Kidney (tissue), 14 donors: ENCODE data around the gene NUP85. TPM values are rescaled to one million over a fixed set of nuclear protein-coding genes. Genes with fewer than 3 reads are reported as not detected.

Source experiments
- DNase-seq, 5 donors: peaks; one replicate each; pipeline ENCODE4 v3.0.0-alpha.2; 2013 to 2020
- FAIRE-seq: peaks from 2 replicates; lab custom pipeline; 2012; peaks lifted over from hg19 to GRCh38; lab: Jason Lieb, UNC
- H3K27ac ChIP-seq, 2 donors: one replicate each; pipeline ENCODE4 v1.7.0; 2013; ENCODE audit warnings: low read depth in 2 of 2, low read length in 2 of 2, inconsistent platforms in 1 of 2
- H3K27me3 ChIP-seq: one replicate; pipeline ENCODE4 v1.7.1; 2013; ENCODE audit warnings: low read length, inconsistent platforms; ENCODE audit not compliant: control insufficient read depth, insufficient read depth
- H3K36me3 ChIP-seq, 3 donors: one replicate each; pipeline versions ENCODE4 v1.7.0 to v1.7.1; 2013; ENCODE audit warnings: low read length in 3 of 3, control low read depth in 1 of 3, inconsistent platforms in 1 of 3; ENCODE audit not compliant: insufficient read depth in 3 of 3, control insufficient read depth in 2 of 3
- H3K4me1 ChIP-seq, 3 donors: one replicate each; pipeline versions ENCODE4 v1.7.0 to v1.7.1; 2013; ENCODE audit warnings: low read length in 3 of 3, inconsistent platforms in 1 of 3, low read depth in 1 of 3; ENCODE audit not compliant: control insufficient read depth in 2 of 3, insufficient read depth in 2 of 3
- H3K4me3 ChIP-seq, 3 donors: one replicate each; pipeline versions ENCODE4 v1.7.0 to v1.8.1; 2013; ENCODE audit warnings: low read length in 3 of 3, control low read depth in 1 of 3, inconsistent platforms in 1 of 3
- H3K9ac ChIP-seq, 3 donors: one replicate each; pipeline versions ENCODE4 v1.7.0 to v1.7.1; 2013; ENCODE audit warnings: low read length in 3 of 3, control low read depth in 1 of 3, inconsistent platforms in 1 of 3
- H3K9me3 ChIP-seq, 3 donors: one replicate each; pipeline versions ENCODE4 v1.7.0 to v1.7.1; 2013; ENCODE audit warnings: low read length in 3 of 3, control low read depth in 1 of 3, inconsistent platforms in 1 of 3; ENCODE audit not compliant: control insufficient read depth in 2 of 3, insufficient read depth in 1 of 3
- intact Hi-C: fragments of 100-400 bp; cut with DNase I; formaldehyde crosslinking; loops from one replicate; pipeline ENCODE4 v1.11.1; 2022
- polyA plus RNA-seq: library from polyadenylated mRNA; stranded (reverse); fragments of 350-450 nt; fragmentation: Illumina TruSeq; extraction: RNeasy Lipid Tissue Mini Kit (QIAGEN cat#74804); gene quantifications from one replicate; pipeline ENCODE4 v1.2.3, GENCODE V29; 2014; ENCODE audit warnings: low read depth, low replicate concordance; ENCODE audit not compliant: insufficient read depth
- total RNA-seq: library from RNA; stranded (reverse); fragmentation: NEBNext Ultra II Directional; extraction: Animal tissue kit (Norgen Biotek cat#: 25700); gene quantifications from one replicate; pipeline ENCODE4 v1.2.1, GENCODE V29; 2021
- TF ChIP-seq, protein P1 (sequence below): IDR thresholded peaks from 3 replicates; pipeline ENCODE4 v1.5.1; 2012; ENCODE audit warnings: mild to moderate bottlenecking, moderate library complexity, borderline replicate concordance; ENCODE audit not compliant: insufficient read depth; ENCODE audit errors: extremely low read depth
- donor health status: control.
- donor health status: control.
- donor health status: control.
- donor health status: control.
- donor health status: control.
- donor health status: DM: yes; HTN: yes; CAD: no.
- donor health status: Normal renal cell carcinoma (clear cell type).

The NUP85 gene
- total and polyA plus RNA-seq, 2 donors from 2014 or later: 23.9 to 67.1 TPM

DNA sequence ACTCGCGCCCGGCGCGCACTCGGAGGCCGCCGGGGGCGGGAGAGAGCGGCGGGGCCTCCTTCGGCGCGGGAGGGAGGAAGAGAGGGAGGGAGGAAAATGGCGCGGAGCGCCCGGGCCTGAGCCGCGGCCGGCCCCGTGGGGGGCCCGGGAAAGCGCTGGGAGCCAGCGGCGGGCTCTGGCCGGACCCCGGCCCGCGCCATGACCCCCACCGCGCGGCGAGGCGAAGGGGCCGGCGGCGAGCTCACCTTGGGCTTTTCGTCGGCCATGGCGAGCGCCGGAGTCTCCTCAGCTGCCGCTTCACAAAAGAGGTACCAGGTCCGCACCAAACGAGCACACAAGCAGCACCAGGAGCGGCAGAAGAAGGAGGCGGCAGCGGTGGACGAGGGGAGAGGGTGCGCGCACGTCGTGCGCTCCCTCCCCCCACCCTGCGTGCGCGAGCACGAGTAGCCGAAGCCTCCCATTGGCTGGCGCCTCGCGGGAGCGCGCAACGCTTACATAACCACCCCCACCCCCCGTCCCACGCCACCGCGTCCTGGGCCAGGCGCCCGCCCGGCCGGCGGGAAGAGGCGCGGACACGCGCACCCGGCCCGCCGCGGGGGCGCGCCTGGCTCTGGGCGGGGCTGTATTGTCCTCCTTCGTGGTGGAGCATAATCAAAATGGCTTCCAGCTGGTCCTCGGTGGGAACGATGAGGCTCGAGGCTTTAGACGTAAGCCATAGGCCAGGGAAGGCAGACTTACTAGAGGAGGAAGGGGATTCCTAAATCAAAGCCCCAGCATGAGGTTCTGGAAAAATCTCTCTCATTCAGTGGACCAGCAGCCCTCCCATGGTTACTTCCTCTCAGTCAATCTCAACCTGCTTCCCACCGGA is 22.7 kb upstream of the NUP85 start, which contains the start of gene SUMO2:
Gene SUMO2 (minus strand): TSS at position 391 of the 868 bp plus-strand sequence. CDS start 125 bp downstream, at position 266.
- intact Hi-C loops: no loop called here
- Histone ChIP-seq H3K4me3 (peak within 1 kb of the TSS; percentile 81 to 88 (median 88)), H3K36me3 (peaks cover 0 to 5% (median 4%) of the 10 kb centered on the region in 3 donors), H3K27ac (peak within 1 kb of the TSS; percentile 96), H3K4me1 (peaks cover 0 to 8% (median 0%) of the 10 kb centered on the region in 3 donors), H3K9ac (peak within 1 kb of the TSS; percentile 82 to 93 (median 83)), H3K27me3 (no peaks in the 10 kb centered on the region), H3K9me3 (no peaks in the 10 kb centered on the region)
- TF ChIP-seq, protein P1, sequence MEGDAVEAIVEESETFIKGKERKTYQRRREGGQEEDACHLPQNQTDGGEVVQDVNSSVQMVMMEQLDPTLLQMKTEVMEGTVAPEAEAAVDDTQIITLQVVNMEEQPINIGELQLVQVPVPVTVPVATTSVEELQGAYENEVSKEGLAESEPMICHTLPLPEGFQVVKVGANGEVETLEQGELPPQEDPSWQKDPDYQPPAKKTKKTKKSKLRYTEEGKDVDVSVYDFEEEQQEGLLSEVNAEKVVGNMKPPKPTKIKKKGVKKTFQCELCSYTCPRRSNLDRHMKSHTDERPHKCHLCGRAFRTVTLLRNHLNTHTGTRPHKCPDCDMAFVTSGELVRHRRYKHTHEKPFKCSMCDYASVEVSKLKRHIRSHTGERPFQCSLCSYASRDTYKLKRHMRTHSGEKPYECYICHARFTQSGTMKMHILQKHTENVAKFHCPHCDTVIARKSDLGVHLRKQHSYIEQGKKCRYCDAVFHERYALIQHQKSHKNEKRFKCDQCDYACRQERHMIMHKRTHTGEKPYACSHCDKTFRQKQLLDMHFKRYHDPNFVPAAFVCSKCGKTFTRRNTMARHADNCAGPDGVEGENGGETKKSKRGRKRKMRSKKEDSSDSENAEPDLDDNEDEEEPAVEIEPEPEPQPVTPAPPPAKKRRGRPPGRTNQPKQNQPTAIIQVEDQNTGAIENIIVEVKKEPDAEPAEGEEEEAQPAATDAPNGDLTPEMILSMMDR: peak; percentile 8
- DNase-seq (peak; percentile 97 to 99 (median 98)), FAIRE-seq (no peak)

DNA sequence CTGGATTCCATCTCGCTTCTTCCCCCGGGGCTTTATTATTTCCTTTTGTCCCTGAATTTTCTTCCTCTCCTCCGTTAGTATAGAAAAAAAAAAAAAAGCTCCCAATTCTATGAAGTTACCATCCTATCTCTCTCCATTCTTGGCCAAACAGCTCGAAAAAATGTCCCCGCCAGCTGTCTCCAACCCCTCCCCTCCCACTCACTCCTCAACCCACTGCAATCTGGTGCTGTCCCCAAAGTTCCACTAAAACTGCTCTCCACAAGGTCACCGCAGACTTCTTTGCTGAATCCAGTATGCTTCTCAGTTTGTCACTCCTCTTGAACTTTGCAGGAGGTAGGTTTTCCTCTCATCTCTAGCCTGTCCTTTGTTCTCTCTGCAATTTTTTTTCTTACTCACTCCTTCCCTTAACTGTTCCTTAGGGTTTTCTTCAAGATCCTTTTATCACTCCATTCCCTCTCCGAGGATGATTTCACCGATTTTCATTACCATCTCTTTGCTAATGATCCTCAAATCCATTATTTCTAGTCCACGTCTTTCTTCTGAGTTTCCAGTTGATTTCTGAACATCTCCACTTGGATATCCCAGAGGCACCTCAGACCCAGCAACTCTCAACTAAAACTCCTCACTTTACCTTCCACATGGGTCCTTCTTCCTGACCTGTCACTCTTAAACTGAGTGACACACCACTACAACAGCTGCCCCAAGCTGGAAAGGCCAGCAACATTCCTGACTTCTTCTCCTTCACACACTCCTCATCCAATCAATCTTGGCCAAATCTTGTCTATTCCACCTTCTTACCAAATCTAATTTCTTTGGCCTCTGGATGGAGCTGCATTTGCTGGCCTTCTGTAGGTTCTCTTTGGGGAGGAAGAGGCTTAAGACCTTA is 21.2 kb upstream of the NUP85 start:
- H3K27ac ChIP-seq: no peak overlapping the region
- H3K36me3 ChIP-seq: peaks cover 0 to 5% (median 0%) of the 10 kb centered on the region in 3 donors
- no peaks in the 10 kb centered on the region for H3K9me3 ChIP-seq
- TF ChIP-seq, protein P1: no peak
- no peak overlapping the region for H3K4me3 ChIP-seq
- peaks cover 0 to 8% (median 0%) of the 10 kb centered on the region in 3 donors for H3K4me1 ChIP-seq
- FAIRE-seq (no peak), DNase-seq (no peak)
- H3K27me3 ChIP-seq: no peaks in the 10 kb centered on the region
- no peak overlapping the region for H3K9ac ChIP-seq
- intact Hi-C loops: no loop called here

GRCh38 chr17:75188614-75189013 is 16.9 kb upstream of the NUP85 start:
- FAIRE-seq (no peak), DNase-seq (no peak)
- Histone ChIP-seq H3K27ac (no peak overlapping the region), H3K4me1 (no peaks in the 10 kb centered on the region), H3K4me3 (no peak overlapping the region), H3K27me3 (no peaks in the 10 kb centered on the region), H3K9ac (no peak overlapping the region), H3K36me3 (no peaks in the 10 kb centered on the region), H3K9me3 (no peaks in the 10 kb centered on the region)
- intact Hi-C loops: no loop called here
- TF ChIP-seq, protein P1: no peak
